ENCODE measurements around the gene RGMA.

The RGMA gene

DNA sequence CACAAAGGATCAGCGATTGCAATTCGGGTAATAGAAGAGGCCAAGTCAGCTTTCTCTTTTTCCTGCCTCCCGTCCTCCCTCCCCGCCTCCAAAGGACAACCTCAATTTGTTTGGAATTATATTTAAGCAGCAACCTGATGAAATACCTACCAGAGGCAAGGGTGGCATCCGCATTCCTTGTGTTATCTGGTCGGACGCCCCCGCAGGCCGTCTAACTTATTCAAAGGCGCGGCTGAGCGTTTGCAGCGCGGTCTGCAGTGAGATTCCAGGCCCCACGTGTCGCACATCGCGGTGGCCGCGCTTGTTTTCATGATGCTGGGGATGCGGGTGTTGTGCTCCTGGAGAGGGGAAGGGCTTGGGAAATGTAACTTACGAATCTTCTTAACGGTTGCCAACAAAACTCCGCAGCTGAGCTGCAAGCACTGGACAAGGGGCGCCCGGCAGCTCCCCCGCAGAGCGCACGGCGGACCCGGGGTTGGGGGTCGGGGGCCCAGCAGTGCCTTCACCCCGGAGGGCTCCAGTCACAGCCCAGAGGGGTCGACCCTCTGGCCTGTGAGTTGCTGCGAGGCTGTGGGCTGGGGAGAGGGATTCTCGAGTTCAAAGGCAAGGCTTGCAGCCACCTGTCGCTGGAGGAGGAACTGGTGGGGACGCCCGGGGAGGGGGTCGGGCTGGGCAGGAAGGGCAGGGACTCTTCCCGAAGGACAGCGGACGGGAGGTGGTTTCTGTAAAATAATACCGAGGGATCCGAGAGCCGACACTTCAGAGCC is 20.5 kb upstream of the RGMA start:
- DNase-seq (ENCODE audit: extremely low read depth, insufficient read length), result no peak
- H3K27me3 ChIP-seq (replicated peaks; ENCODE audit: control insufficient read depth, insufficient read depth, low read length), result no peaks in the 10 kb centered on the region
- no peak for TF ChIP-seq CTCF (IDR thresholded peaks at IDR 0.05; ENCODE audit: insufficient read depth, low read length, poor library complexity, severe bottlenecking)
- no peaks in the 10 kb centered on the region for H3K36me3 ChIP-seq (ENCODE audit: control insufficient read depth, insufficient read depth, low read length)
- no peak overlapping the region for H3K4me3 ChIP-seq (replicated peaks; ENCODE audit: low read depth, low read length)

- DNase-seq (ENCODE audit: extremely low read depth, insufficient read length), result no peak
- Histone ChIP-seq H3K4me3 (replicated peaks; ENCODE audit: low read depth, low read length) (no peak overlapping the region), H3K27me3 (replicated peaks; ENCODE audit: control insufficient read depth, insufficient read depth, low read length) (no peaks in the 10 kb centered on the region), H3K36me3 (ENCODE audit: control insufficient read depth, insufficient read depth, low read length) (no peaks in the 10 kb centered on the region)
- TF ChIP-seq CTCF (IDR thresholded peaks at IDR 0.05; ENCODE audit: insufficient read depth, low read length, poor library complexity, severe bottlenecking), result no peak
Observed at GRCh38 chr15:93107646-93108045, 18.6 kb upstream of the RGMA start.

GRCh38 chr15:93105485-93105884 is 16.5 kb upstream of the RGMA start:
- Histone ChIP-seq H3K36me3 (ENCODE audit: control insufficient read depth, insufficient read depth, low read length) (no peaks in the 10 kb centered on the region), H3K4me3 (replicated peaks; ENCODE audit: low read depth, low read length) (no peak overlapping the region), H3K27me3 (replicated peaks; ENCODE audit: control insufficient read depth, insufficient read depth, low read length) (no peaks in the 10 kb centered on the region)
- no peak for DNase-seq (ENCODE audit: extremely low read depth, insufficient read length)
- no peak for TF ChIP-seq CTCF (IDR thresholded peaks at IDR 0.05; ENCODE audit: insufficient read depth, low read length, poor library complexity, severe bottlenecking)

- no peaks in the 10 kb centered on the region for H3K27me3 ChIP-seq (replicated peaks; ENCODE audit: control insufficient read depth, insufficient read depth, low read length)
- H3K4me3 ChIP-seq (replicated peaks; ENCODE audit: low read depth, low read length), result no peak overlapping the region
- no peak for TF ChIP-seq CTCF (IDR thresholded peaks at IDR 0.05; ENCODE audit: insufficient read depth, low read length, poor library complexity, severe bottlenecking)
- DNase-seq (ENCODE audit: extremely low read depth, insufficient read length), result no peak
- no peaks in the 10 kb centered on the region for H3K36me3 ChIP-seq (ENCODE audit: control insufficient read depth, insufficient read depth, low read length)
Observed at GRCh38 chr15:93103823-93104222, 14.8 kb upstream of the RGMA start.

- Histone ChIP-seq H3K27me3 (replicated peaks; ENCODE audit: control insufficient read depth, insufficient read depth, low read length) (no peaks in the 10 kb centered on the region), H3K36me3 (ENCODE audit: control insufficient read depth, insufficient read depth, low read length) (no peaks in the 10 kb centered on the region), H3K4me3 (replicated peaks; ENCODE audit: low read depth, low read length) (no peak overlapping the region)
- DNase-seq (ENCODE audit: extremely low read depth, insufficient read length), result no peak
- TF ChIP-seq CTCF (IDR thresholded peaks at IDR 0.05; ENCODE audit: insufficient read depth, low read length, poor library complexity, severe bottlenecking), result no peak
Observed at GRCh38 chr15:93102211-93102610, 13.2 kb upstream of the RGMA start.

DNA sequence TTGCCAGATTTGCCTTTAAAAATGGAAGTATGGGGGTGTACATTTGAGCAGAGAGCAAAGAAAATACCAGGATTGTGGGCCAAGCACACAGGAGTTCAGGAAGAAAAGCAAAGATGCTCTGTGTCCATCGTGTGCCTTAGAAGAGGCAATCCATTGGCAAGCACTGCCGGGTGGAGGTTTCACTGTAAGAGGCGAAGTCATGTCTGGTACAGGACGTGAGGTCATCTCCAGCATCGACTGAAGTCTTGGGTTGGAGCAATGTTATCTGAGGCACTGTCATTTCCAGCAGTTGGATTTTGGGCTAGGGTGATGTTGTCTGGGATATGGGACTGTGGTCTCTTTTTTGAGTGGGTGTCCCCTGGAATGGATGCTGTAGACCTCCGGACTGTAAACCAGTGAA is 4.8 kb upstream of the RGMA start:
- H3K36me3 ChIP-seq (ENCODE audit: control insufficient read depth, insufficient read depth, low read length), result no peaks in the 10 kb centered on the region
- no peaks in the 10 kb centered on the region; the same call in 1 of the 2 replicates for H3K27me3 ChIP-seq (replicated peaks; ENCODE audit: control insufficient read depth, insufficient read depth, low read length)
- DNase-seq (ENCODE audit: extremely low read depth, insufficient read length), result no peak
- H3K4me3 ChIP-seq (replicated peaks; ENCODE audit: low read depth, low read length), result no peak overlapping the region
- no peak for TF ChIP-seq CTCF (IDR thresholded peaks at IDR 0.05; ENCODE audit: insufficient read depth, low read length, poor library complexity, severe bottlenecking)
